WTC11 (cell line): ENCODE data around the gene CCDC71. TPM values are rescaled to one million over a fixed set of nuclear protein-coding genes. Genes with fewer than 3 reads are reported as not detected.

Source experiments
- ATAC-seq: fragments of 200-7000 bp; cut with Tn5 transposase; 2 replicates; pipeline ENCODE4 v1.10.0; 2021; ENCODE audit warnings: mild to moderate bottlenecking, moderate library complexity
- CTCF ChIA-PET: fragments of 300-600 bp; sonication (Branson Sonifier 250); formaldehyde crosslinking; loops from one replicate; lab custom pipeline; 2021; ENCODE audit warnings: antibody characterized with exemption; lab: Charles Lee
- POLR2A ChIA-PET: fragments of 350-600 bp; sonication (Branson Sonifier 250); formaldehyde crosslinking; loops from one replicate; lab custom pipeline; 2021; ENCODE audit warnings: antibody characterized with exemption; lab: Charles Lee
- DNase-seq: peaks from one replicate; pipeline ENCODE4 v3.0.0; 2021; ENCODE audit warnings: low spot score
- H3K27ac Mint-ChIP-seq: 2 replicates; pipeline ENCODE4 v1.8.0; 2021; ENCODE audit warnings: mixed read lengths
- H3K27me3 Mint-ChIP-seq: 2 replicates; pipeline ENCODE4 v1.8.0; 2021; ENCODE audit warnings: low read depth, mild to moderate bottlenecking, moderate library complexity, mixed read lengths
- H3K36me3 Mint-ChIP-seq: 2 replicates; pipeline ENCODE4 v1.8.0; 2021; ENCODE audit warnings: mixed read lengths
- H3K4me1 Mint-ChIP-seq: 2 replicates; pipeline ENCODE4 v1.8.0; 2022; ENCODE audit warnings: mixed read lengths
- H3K4me3 Mint-ChIP-seq: 2 replicates; pipeline ENCODE4 v1.8.0; 2021; ENCODE audit warnings: mild to moderate bottlenecking, moderate library complexity, mixed read lengths
- H3K9me3 Mint-ChIP-seq: 2 replicates; pipeline ENCODE4 v1.8.0; 2021; ENCODE audit warnings: mixed read lengths
- AR ChIP-seq: fragments of 250-450 bp; sonication (Bioruptor Pico); IDR thresholded peaks from 2 replicates; pipeline ENCODE4 v1.9.0; 2021; ENCODE audit warnings: mild to moderate bottlenecking
- E2F1 ChIP-seq: sonication (generic); formaldehyde crosslinking; IDR thresholded peaks from 2 replicates; pipeline ENCODE4 v1.8.0; 2022; ENCODE audit warnings: mild to moderate bottlenecking, missing genetic modification reagents
- E2F4 ChIP-seq: sonication (generic); formaldehyde crosslinking; IDR thresholded peaks from 2 replicates; pipeline ENCODE4 v1.8.1; 2022; ENCODE audit warnings: low read depth, mild to moderate bottlenecking, moderate library complexity, missing genetic modification reagents, borderline replicate concordance
- EMX1 ChIP-seq: fragments of 250-450 bp; sonication (Bioruptor Pico); IDR thresholded peaks from 2 replicates; pipeline ENCODE4 v1.8.0; 2021; ENCODE audit warnings: mild to moderate bottlenecking
- ESRRA ChIP-seq: sonication (generic); formaldehyde crosslinking; IDR thresholded peaks from 2 replicates; pipeline ENCODE4 v1.8.1; 2022; ENCODE audit warnings: mild to moderate bottlenecking, missing genetic modification reagents, borderline replicate concordance
- GRHL2 ChIP-seq: fragments of 250-450 bp; sonication (Bioruptor Pico); IDR thresholded peaks from 2 replicates; pipeline ENCODE4 v1.8.0; 2022; ENCODE audit warnings: mild to moderate bottlenecking, moderate library complexity; ENCODE audit not compliant: insufficient replicate concordance, severe bottlenecking
- KAT7 ChIP-seq: sonication (generic); formaldehyde crosslinking; IDR thresholded peaks from 2 replicates; pipeline ENCODE4 v1.8.1; 2023; ENCODE audit warnings: missing genetic modification reagents, mild to moderate bottlenecking, borderline replicate concordance
- NFE2L1 ChIP-seq: sonication (generic); formaldehyde crosslinking; IDR thresholded peaks from 2 replicates; pipeline ENCODE4 v1.8.1; 2023; ENCODE audit warnings: missing genetic modification reagents
- SMAD4 ChIP-seq: sonication (generic); formaldehyde crosslinking; IDR thresholded peaks from 2 replicates; pipeline ENCODE4 v1.8.0; 2022; ENCODE audit warnings: mild to moderate bottlenecking, missing genetic modification reagents
- TCF7 ChIP-seq: sonication (generic); formaldehyde crosslinking; IDR thresholded peaks from 2 replicates; pipeline ENCODE4 v1.8.0; 2022; ENCODE audit warnings: mild to moderate bottlenecking, low read depth, missing genetic modification reagents, moderate library complexity
- ZNF232 ChIP-seq: sonication (generic); formaldehyde crosslinking; IDR thresholded peaks from 2 replicates; pipeline ENCODE4 v1.8.0; 2022; ENCODE audit warnings: mild to moderate bottlenecking, missing genetic modification reagents
- ZNF317 ChIP-seq: sonication (generic); formaldehyde crosslinking; IDR thresholded peaks from 2 replicates; pipeline ENCODE4 v1.8.1; 2023; ENCODE audit warnings: low read depth, mild to moderate bottlenecking, moderate library complexity, missing genetic modification reagents, borderline replicate concordance
- ZNF512 ChIP-seq: sonication (generic); formaldehyde crosslinking; IDR thresholded peaks from 2 replicates; pipeline ENCODE4 v1.8.1; 2022; ENCODE audit warnings: missing genetic modification reagents, borderline replicate concordance
- total RNA-seq: library from RNA; stranded (reverse); gene quantifications from 3 replicates; pipeline ENCODE4 v1.2.3, GENCODE V29; 2021
- TF ChIP-seq, protein P1 (sequence below): sonication (generic); formaldehyde crosslinking; IDR thresholded peaks from 2 replicates; pipeline ENCODE4 v1.8.1; 2023; ENCODE audit warnings: mild to moderate bottlenecking, moderate library complexity, missing genetic modification reagents
- TF ChIP-seq, protein P2 (sequence below): sonication (generic); formaldehyde crosslinking; IDR thresholded peaks from 2 replicates; pipeline ENCODE4 v1.8.1; 2023; ENCODE audit warnings: mild to moderate bottlenecking, missing genetic modification reagents, moderate library complexity
- TF ChIP-seq, protein P3 (sequence below): sonication (generic); formaldehyde crosslinking; IDR thresholded peaks from 2 replicates; pipeline ENCODE4 v1.8.1; 2022; ENCODE audit warnings: mild to moderate bottlenecking, missing genetic modification reagents, moderate library complexity, borderline replicate concordance
- TF ChIP-seq, protein P4 (sequence below): fragments of 250-450 bp; sonication (Bioruptor Pico); conservative IDR thresholded peaks from 2 replicates; pipeline ENCODE4 v1.9.0; 2021; ENCODE audit warnings: mild to moderate bottlenecking

Gene CCDC71
- total RNA-seq, 1 experiment from 2014 or later, result 29.8 TPM

GRCh38 chr3:49173116-49173791, 7.1 kb upstream of the CCDC71 start (continued):
- TF ChIP-seq AR (CRISPR knock-in tag), result no peak
- TF ChIP-seq, all 79 proteins: peak for 0

DNA sequence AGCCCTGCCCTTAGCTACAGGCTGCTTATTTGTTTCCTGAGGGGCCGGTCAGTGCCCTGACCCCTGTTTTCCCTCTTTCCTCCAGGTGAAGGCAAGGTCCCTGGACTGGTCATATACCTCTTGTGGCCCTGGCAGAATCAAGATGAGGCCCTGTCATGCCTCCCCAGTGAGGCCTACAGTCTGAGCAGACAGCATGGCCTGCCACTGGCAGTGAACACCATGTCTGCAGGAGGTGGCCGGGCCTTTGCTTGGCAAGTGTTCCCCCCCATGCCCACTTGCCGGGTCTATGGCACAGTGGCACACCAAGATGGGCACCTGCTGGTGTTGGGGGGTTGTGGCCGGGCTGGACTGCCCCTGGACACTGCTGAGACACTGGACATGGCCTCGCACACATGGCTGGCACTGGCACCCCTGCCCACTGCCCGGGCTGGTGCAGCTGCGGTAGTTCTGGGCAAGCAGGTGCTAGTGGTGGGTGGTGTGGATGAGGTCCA, 6.5 kb upstream of the CCDC71 start:
- peaks cover 14% of the 10 kb centered on the region for H3K27me3 Mint-ChIP-seq
- POLR2A ChIA-PET, result no interaction called here
- H3K4me3 Mint-ChIP-seq, result peak overlapping the region; percentile 82
- H3K9me3 Mint-ChIP-seq, result no peaks in the 10 kb centered on the region
- H3K36me3 Mint-ChIP-seq, result no peaks in the 10 kb centered on the region
- CTCF ChIA-PET, result no interaction called here
- H3K27ac Mint-ChIP-seq, result no peak overlapping the region
- DNase-seq (no peak), ATAC-seq (no peak)
- H3K4me1 Mint-ChIP-seq, result peaks cover 20% of the 10 kb centered on the region
- TF ChIP-seq TCF7 (CRISPR knock-in tag), result no peak
- TF ChIP-seq ESRRA (CRISPR knock-in tag), result no peak
- TF ChIP-seq, protein P1, sequence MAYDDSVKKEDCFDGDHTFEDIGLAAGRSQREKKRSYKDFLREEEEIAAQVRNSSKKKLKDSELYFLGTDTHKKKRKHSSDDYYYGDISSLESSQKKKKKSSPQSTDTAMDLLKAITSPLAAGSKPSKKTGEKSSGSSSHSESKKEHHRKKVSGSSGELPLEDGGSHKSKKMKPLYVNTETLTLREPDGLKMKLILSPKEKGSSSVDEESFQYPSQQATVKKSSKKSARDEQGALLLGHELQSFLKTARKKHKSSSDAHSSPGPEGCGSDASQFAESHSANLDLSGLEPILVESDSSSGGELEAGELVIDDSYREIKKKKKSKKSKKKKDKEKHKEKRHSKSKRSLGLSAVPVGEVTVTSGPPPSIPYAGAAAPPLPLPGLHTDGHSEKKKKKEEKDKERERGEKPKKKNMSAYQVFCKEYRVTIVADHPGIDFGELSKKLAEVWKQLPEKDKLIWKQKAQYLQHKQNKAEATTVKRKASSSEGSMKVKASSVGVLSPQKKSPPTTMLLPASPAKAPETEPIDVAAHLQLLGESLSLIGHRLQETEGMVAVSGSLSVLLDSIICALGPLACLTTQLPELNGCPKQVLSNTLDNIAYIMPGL (CRISPR knock-in tag), result no peak
- TF ChIP-seq SMAD4 (CRISPR knock-in tag), result no peak
- no peak for TF ChIP-seq NFE2L1 (CRISPR knock-in tag)
- no peak for TF ChIP-seq KAT7 (CRISPR knock-in tag)
- TF ChIP-seq ZNF317 (CRISPR knock-in tag), result no peak
- TF ChIP-seq, protein P2, sequence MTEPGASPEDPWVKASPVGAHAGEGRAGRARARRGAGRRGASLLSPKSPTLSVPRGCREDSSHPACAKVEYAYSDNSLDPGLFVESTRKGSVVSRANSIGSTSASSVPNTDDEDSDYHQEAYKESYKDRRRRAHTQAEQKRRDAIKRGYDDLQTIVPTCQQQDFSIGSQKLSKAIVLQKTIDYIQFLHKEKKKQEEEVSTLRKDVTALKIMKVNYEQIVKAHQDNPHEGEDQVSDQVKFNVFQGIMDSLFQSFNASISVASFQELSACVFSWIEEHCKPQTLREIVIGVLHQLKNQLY, result no peak
- no peak for TF ChIP-seq E2F4 (CRISPR knock-in tag)
- TF ChIP-seq GRHL2, result no peak
- TF ChIP-seq E2F1, result no peak
- TF ChIP-seq, protein P3, sequence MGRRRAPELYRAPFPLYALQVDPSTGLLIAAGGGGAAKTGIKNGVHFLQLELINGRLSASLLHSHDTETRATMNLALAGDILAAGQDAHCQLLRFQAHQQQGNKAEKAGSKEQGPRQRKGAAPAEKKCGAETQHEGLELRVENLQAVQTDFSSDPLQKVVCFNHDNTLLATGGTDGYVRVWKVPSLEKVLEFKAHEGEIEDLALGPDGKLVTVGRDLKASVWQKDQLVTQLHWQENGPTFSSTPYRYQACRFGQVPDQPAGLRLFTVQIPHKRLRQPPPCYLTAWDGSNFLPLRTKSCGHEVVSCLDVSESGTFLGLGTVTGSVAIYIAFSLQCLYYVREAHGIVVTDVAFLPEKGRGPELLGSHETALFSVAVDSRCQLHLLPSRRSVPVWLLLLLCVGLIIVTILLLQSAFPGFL, result no peak
- TF ChIP-seq, protein P4, sequence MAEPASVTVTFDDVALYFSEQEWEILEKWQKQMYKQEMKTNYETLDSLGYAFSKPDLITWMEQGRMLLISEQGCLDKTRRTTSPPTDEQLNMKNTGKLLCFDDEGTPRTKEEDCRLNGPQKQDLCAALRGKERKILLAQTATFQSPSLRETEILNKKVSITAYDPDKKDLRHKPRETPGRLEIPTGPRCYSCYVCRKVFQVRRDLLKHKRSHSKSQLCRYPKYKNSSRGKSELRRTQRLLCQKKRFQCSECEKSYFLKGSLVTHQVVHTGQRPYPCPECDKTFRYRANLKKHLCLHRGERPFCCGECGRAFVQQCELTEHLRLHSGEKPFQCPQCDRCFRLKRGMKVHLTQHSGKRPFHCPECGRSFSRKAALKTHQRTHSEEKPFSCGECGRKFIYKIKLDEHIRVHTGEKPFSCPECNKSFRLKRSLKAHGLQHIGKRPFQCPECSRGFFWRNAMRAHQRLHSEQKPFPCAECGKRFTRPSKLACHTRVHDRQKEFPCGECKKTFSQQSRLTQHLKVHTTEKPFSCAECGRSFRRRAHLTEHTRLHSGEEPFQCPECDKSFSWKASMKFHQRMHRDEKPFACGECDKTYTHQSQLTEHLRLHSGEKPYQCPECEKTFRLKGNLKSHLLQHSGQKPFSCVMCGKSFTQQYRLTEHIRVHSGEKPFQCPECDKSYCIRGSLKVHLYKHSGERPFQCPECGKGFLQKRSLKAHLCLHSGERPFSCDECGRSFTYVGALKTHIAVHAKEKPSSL, result no peak
- TF ChIP-seq ZNF232 (CRISPR knock-in tag), result no peak
- no peak for TF ChIP-seq EMX1
- no peak for TF ChIP-seq ZNF512
